Germinal center (tissue), 1 donor: ENCODE results near the gene MAD1L1.
"Not testable (repeated sequence)": the region's sequence is repeated elsewhere in the genome, so short reads cannot be mapped to it uniquely, and the experiment has no call there.

Experiments
- DNase-seq: peaks from one replicate; pipeline ENCODE4 v3.0.0; 2012; ENCODE audit warnings: mixed read lengths, low spot score

Gene MAD1L1

DNA sequence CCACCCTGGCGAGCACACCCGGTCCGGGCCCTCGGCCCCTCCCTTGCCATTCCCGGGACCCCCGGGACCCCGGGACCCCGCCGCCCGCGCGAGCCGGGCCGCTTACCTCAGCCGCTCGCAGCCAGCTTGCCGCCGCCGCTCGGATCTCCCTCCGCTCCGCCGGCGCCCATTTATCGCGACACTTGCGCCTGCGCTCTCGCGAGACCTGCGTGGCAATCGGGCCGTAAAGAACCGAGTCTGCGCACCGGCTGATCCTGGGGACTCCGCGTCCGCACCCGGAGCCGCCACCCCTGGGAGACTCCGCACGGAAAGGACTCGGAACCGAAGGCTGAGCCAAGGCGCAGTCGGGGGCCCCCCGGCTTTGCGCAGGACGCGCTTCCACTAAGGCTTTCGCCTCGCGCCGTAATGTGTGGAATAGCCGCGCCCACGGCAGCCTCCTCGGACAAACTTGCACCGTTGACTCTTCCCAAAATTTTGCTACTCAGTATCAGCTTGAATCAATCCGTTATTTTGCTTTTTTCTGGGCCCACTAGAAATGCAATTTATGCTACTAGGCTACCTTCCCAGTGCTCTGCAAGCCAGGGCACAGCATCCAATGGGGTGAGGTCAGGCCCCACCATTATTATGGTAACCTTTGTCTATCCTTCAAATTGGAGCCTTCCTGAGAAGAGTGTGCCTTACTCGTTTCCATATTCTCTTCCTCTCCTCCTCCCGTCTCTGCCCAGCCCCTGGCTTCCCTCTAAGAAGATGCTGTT is at the start of gene MAD1L1:
MAD1L1 (minus strand) TSS at position 180 of the 755 bp plus-strand sequence. CDS start 2,812 bp downstream, outside the sequence.
- DNase-seq: peak; percentile 88

- no peak for DNase-seq
Observed at GRCh38 chr7:2282185-2282751, 49.5 kb upstream of the MAD1L1 start.

- DNase-seq: no peak
Observed at GRCh38 chr7:2281541-2281940, 48.8 kb upstream of the MAD1L1 start.

- no peak for DNase-seq
Observed at GRCh38 chr7:2280424-2280823, 47.7 kb upstream of the MAD1L1 start.

DNA sequence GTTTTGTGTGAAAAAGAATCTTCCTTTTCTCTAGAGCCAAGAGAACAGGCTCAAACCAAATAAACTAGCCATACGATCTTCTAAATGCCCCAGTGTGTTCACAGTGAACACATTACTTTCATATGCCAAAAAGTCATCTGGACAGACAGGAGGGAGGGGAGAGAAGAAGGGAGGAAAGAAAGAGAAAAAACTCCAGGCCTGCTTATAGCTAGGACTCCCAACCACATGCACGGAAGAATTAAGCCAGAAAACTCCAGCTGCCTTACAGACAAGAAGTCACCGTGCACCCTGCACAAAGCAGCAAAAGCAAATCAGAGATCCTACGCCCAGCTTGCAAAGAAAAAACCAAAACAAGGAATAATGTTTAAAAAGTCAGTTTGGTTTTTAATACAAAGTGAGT is 47.2 kb upstream of the MAD1L1 start:
- DNase-seq: no peak

- DNase-seq: no peak
Observed at GRCh38 chr7:2278026-2278425, 45.3 kb upstream of the MAD1L1 start.

DNA sequence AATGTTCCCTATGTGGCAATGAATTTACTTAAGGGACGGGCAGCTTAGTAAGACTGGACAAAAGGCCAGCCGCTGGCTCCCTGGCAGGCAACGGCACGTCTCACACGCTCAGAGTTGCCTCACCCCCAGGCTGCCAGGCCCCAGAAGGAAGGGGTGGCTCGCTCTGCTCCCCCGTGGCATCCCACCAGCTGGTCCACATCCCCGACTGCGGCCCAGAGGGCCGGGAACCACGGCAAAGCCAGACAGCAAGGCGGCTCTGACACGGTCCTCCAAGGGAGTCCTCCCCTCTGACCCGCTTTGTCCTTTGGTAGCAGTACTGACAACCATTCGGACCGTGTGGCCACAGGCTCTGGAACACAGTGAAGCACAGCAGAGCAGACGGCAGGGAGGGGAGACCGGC is 43.4 kb upstream of the MAD1L1 start:
- no peak for DNase-seq

DNA sequence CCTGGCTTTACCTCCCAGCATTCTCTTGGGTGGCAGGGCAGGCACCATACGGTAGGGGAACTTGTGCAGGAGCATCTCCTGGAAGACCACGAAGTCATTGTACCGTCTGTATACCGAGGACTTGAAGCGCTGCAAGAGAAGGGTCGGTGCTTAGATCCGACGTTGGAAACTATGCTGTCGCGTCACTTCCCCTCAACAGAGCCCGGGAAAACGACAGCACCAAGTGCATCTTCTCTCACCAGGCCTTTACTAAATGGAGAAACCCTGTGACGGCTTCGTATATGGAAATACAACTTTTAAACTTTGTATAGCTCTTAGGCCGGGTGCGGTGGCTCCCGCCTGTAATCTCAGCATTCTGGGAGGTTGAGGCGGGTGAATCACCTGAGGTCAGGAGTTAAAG is 42.4 kb upstream of the MAD1L1 start:
- DNase-seq: no peak

- no peak for DNase-seq
Observed at GRCh38 chr7:2274666-2275065, 41.9 kb upstream of the MAD1L1 start.

DNA sequence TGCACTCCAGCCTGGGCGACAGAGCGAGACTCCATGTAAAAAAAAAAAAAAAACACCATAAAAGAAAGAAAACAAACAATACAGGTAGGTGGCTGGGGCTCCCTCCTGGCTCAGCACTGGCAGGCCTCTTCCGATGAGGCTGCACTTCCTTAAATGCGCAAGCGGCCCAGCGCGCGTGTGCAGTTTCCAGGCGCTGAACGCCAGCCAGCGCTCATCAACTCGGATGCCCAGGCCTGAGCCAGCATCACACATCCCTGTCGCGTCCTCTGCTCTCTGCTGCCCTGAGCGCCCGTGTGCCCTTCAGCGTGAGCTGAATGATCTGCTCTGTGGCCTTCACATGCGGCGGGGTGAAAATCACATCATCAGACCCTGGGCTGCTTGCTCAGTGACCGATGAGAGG is 41.1 kb upstream of the MAD1L1 start:
- DNase-seq: no peak

DNA sequence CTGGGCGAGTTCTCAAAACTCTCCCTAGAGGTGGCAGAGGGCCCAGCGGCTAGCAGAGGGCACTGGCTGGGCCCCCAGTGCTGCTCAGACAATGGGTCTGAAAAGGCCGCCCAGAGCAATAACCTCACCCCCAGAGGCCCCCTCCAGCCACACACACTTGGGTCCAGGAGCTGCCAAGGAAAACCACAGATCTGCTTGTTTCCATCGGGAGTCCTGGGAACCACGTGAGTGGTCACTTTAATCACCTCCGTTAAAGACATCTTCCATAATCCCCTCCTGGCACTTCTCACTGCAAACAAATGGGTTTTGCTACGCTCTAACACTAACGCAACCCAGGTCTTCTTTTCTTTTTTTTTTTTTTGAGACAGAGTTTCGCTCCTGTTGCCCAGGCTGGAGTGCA is 39.3 kb upstream of the MAD1L1 start:
- no peak for DNase-seq

DNA sequence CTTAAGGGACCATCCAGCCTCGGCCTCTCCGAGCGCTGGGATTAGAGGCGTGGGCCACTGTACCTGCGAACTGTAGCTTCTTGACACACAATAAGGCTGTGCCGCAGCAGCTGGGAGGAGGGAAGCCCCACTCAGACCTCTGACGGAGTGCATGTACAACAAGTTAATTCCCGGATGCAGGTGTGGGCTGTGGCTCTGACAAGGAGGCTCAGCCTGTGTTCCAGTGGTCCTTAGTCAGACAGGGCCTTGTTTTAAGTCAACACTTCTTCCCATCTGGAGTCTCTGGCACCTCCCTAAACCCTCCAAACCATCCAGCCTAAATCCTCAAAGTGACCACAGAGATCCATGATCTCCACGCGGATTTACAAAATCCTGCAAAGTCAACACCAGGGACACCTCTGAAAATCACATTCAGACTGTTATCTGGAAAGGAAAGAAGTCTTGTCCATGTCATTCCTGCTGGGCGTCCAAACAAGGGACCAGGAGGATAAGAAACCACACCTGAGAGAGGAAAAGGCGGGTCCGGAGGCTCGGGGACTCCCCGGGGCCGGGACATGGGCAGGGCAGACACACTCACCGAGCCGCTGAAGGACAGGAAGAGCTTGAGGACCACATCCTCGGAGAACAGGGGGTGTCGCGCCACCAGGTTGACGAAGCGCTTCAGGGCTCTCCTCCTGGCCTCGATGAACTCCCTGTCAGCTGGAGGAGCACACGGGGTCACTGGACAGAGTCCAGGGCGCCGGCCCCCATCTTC is 38.7 kb upstream of the MAD1L1 start:
- no peak for DNase-seq

DNA sequence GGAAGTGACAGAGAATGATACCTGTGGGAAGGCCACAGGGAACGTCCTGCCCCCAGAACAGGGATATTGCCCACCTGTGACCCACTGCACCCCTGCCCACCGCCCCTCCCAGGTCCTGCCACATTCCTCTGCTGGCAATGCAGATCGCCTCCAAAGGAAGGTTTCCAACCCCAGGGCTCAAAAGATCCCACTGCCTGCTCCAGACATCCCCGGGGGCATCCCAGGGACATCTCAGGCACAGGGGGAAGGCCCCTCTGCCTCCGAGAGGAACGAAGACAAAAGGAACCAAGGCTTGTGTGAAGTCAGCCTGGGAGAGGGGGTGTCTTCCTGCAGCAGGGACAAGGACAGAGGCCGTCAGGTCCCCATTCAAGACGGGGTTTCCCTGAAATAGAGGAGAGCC is 37.8 kb upstream of the MAD1L1 start:
- DNase-seq: no peak

DNA sequence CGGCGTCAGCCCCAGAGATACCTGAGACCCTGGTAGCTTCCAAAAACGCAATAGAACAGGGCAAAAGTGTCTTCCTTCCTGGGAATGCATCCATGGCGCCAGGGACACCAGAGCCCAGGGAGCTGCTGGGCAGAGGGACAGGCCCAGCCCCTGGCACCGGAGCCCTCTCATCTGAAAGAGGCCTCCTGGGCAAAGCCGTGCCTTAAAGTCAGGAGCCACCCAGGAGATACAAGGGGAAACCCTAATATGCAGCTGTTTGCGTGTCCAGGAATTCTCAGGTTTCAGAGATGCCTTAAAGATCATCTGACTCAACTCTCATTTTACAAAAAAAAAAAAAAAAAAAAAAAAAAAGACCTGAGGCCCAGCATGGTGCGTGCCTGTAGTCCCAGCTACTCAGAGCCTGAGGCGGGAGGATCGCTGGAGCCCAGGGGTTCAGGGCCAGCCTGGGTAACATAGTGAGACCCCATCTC is 37.3 kb upstream of the MAD1L1 start:
- no peak for DNase-seq

DNA sequence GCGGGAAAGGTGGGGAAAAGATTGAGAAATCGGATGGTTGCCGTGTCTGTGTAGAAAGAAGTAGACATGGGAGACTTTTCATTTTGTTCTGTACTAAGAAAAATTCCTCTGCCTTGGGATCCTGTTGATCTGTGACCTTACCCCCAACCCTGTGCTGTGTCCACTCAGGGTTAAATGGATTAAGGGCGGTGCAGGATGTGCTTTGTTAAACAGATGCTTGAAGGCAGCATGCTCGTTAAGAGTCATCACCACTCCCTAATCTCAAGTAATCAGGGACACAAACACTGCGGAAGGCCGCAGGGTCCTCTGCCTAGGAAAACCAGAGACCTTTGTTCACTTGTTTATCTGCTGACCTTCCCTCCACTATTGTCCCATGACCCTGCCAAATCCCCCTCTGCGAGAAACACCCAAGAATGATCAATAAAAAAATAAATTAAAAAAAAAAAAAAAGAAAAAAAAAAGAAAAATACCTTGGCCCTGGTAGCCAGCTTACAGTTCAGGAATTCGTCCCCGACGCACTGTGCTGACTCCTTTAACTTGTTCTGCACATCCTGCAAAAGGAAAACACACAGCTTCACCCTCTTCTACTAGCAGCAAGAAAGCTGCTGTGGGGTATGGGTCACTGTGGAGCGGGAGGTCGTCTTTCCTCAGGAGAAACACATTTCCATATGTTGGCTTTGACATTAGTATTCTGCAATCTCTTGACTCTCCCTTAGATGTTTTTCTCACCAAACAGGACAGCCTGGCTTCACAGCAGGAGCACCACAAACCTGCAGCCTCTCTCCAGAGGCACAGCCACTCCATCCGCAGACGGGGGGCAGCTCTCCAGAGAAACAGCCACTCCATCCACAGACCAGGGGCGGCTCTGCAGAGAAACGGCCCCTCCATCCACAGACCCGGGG is 36.6 kb upstream of the MAD1L1 start:
- not testable (repeated sequence) for DNase-seq

DNA sequence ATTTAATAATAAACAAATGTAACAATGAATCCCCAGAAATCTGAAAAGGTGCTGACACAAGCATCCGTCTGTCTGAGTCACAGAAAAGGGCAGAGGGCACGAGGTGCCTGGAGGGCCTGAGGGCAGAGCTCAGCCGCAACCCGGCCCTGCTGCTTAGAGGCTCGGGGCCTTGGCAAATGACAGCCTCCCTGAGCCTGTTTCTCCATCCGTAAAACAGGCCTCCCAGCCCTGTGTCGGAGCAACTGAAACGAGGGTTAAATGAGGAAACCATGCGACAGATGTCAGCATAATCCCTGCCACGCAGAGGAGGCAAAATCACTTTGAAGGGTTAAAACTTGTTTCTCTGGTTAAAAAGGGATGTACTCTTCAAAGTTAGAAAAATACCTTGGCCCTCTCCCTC is 34.2 kb upstream of the MAD1L1 start:
- DNase-seq: no peak

DNA sequence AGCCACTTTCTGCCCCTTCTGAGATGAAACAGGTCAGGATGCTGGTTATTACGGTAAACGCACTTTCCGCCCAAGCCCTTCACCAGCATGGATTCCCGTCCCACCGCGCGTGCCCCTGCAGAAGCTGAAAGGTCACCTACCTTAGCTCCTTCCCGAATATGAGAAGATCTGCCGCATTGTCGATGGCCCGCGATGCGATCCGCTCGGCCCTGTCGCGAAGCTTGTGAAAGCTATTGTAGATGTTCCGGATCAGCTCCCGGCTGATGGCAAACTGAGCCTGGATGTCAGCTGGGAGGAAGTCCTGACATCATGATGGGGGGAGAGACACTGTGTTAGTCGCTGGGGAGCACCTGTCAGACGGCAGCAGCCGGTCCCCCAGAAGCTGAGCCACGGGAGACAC is 31.4 kb upstream of the MAD1L1 start:
- no peak for DNase-seq

DNA sequence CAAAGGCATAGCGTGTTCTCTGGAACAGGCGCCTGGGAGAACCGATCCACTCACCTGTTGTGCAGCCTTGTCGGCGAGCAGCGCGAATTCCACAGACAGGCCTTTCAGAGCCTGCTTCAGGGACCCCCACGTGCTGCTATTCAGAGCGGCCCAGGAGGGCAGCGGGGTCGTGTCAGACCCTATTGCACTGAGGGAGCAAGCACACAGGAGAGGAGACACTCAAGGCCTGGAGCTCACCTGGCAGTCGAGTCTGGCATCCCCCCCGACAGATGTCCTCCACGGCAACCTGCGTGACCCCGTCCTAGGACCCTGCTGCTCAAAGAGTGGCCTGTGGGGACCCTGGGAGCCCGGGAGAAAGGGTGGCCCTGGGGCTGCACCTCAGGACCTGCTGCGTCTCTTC is 30.4 kb upstream of the MAD1L1 start:
- DNase-seq: no peak

DNA sequence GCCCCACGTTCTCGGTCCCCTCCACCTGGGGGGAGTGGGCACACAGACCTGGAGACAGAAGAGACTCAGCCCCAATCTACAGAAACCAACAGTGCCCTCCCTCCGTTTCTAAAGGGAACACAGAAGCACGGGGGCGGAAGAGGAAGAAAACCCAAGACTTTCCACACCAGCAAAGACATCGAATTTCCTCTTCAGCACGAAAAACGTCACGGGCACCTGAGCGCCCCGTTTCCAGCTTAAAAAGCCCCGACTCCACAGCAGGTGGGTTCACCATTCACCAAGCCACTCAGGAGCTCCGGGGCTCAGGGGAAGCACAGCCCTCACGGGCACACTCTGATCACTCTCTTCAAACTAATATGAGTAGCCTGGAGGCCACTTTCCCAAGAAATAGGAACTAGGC is 28.9 kb upstream of the MAD1L1 start:
- DNase-seq: peak; percentile 84

DNA sequence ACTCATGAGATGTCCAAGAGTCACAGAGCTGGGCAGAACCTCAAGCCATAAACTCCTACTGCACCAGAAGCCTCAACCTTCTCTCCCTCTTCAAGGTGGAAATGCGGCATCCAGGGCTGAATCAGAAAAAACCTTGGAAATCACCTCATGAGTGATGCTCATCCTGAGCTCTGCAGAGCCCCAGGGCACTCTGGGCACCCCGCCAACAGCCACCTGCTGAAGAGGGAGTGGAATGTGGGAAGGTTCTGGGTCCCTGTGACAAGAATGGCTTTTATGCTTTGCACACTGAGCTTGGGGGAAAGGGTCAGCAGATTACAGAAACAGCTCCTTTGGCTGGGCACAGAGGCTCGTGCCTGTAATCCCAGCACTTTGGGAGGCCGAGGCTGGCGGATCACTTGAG is 28.1 kb upstream of the MAD1L1 start:
- no peak for DNase-seq

GRCh38 chr7:2259480-2259879 is 26.7 kb upstream of the MAD1L1 start:
- DNase-seq: no peak
